CD4-positive, CD25-positive, alpha-beta regulatory T cell (primary cell): ENCODE data around the gene ACSF2. TPM values are rescaled to one million over a fixed set of nuclear protein-coding genes. Genes with fewer than 3 reads are reported as not detected.
"Not testable (repeated sequence)": the region's sequence is repeated elsewhere in the genome, so short reads cannot be mapped to it uniquely, and the experiment has no call there.

Experiments used
- ATAC-seq, 2 donors: fragments of 150-1000 bp; cut with Tn5 transposase; one replicate each; pipeline ENCODE4 v1.10.0; 2021; ENCODE audit warnings: low read depth in 2 of 2, moderate number of reproducible peaks in 2 of 2, moderate library complexity in 1 of 2
- DNase-seq, 3 donors: peaks; one replicate each; pipeline versions ENCODE4 v3.0.0 to v3.0.0-alpha.2; 2012 to 2022; ENCODE audit warnings: mixed read lengths in 1 of 3
- H3K27ac ChIP-seq: one replicate; pipeline ENCODE4 v1.7.0; 2013; ENCODE audit warnings: mild to moderate bottlenecking, low read length; ENCODE audit not compliant: insufficient read depth, poor library complexity, severe bottlenecking
- H3K27me3 ChIP-seq: one replicate; pipeline ENCODE4 v1.7.0; 2013; ENCODE audit warnings: low read length; ENCODE audit not compliant: control insufficient read depth, insufficient read depth
- H3K36me3 ChIP-seq: one replicate; pipeline ENCODE4 v1.7.0; 2013; ENCODE audit warnings: mild to moderate bottlenecking, low read length, moderate library complexity; ENCODE audit not compliant: control insufficient read depth, insufficient read depth
- H3K4me1 ChIP-seq: 2 replicates; pipeline ENCODE4 v1.7.0; 2013; ENCODE audit warnings: mild to moderate bottlenecking, low read length; ENCODE audit not compliant: insufficient read depth, control insufficient read depth, poor library complexity, severe bottlenecking
- H3K4me3 ChIP-seq: one replicate; pipeline ENCODE4 v1.7.0; 2013; ENCODE audit warnings: low read depth, mild to moderate bottlenecking, low read length, moderate library complexity
- H3K9me3 ChIP-seq, 2 experiments: 1 replicate in 1 of 2; 2 replicates in 1 of 2; pipeline ENCODE4 v1.7.0; 2013; ENCODE audit warnings: low read length in 2 of 2, mild to moderate bottlenecking in 1 of 2, moderate library complexity in 1 of 2; ENCODE audit not compliant: control insufficient read depth in 2 of 2
- H3K27ac Mint-ChIP-seq, 3 donors: one replicate each; pipeline ENCODE4 v1.8.0; 2020 to 2022; ENCODE audit warnings: mild to moderate bottlenecking in 3 of 3, mixed read lengths in 3 of 3, moderate library complexity in 2 of 3
- H3K27me3 Mint-ChIP-seq: one replicate; pipeline ENCODE4 v1.8.0; 2022; ENCODE audit warnings: mild to moderate bottlenecking, mixed read lengths
- H3K36me3 Mint-ChIP-seq: one replicate; pipeline ENCODE4 v1.8.0; 2020; ENCODE audit warnings: mixed read lengths
- H3K4me1 Mint-ChIP-seq, 4 donors: one replicate each; pipeline ENCODE4 v1.8.0; 2020 to 2022; ENCODE audit warnings: mixed read lengths in 4 of 4, mild to moderate bottlenecking in 1 of 4
- H3K4me3 Mint-ChIP-seq, 4 donors: one replicate each; pipeline ENCODE4 v1.8.0; 2020 to 2022; ENCODE audit warnings: mild to moderate bottlenecking in 4 of 4, mixed read lengths in 4 of 4, moderate library complexity in 3 of 4
- H3K9me3 Mint-ChIP-seq, 7 donors: one replicate each; pipeline ENCODE4 v1.8.0; 2020 to 2022; ENCODE audit warnings: mixed read lengths in 7 of 7, mild to moderate bottlenecking in 3 of 7, moderate library complexity in 2 of 7
- polyA plus RNA-seq, 4 donors: library from polyadenylated mRNA; unstranded; fragments of 300-500 nt; fragmentation: Illumina TruSeq; gene quantifications; one replicate each; pipeline ENCODE4 v1.2.3, GENCODE V29; 2021
- total RNA-seq: library from RNA; stranded (reverse); gene quantifications from one replicate; pipeline ENCODE4 v1.2.3, GENCODE V29; 2022

ACSF2 gene
- total and polyA plus RNA-seq, 5 donors from 2014 or later, result 2.7 to 22.2 (median 4.0) TPM

DNA sequence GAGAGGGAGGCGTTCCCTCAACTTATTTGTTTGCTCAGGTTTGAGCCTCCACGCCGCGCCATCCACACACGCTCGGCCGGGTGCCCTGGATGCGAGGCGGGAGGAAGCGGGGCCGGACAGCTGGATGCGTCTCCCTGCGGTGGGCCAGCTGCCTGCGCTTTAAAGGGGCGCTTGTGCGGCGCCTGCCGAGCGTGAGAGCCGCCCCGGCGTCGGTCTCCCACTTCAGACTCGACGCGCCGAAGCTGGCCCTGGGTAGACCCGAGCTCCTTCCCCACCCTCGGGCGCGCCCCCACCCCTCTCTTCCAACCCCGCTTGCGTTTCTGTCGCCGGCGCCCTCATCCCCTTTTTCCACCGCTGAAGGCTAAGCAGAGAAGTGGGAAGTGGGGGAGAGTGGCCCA is 43.2 kb downstream of the ACSF2 start:
- Histone ChIP-seq H3K9me3 (no peaks in the 10 kb centered on the region), H3K36me3 (no peaks in the 10 kb centered on the region), H3K27ac (no peak overlapping the region), H3K4me3 (no peak overlapping the region), H3K4me1 (peaks cover 14% of the 10 kb centered on the region), H3K27me3 (no peaks in the 10 kb centered on the region)
- H3K4me3 Mint-ChIP-seq, result no peak overlapping the region
- peaks cover 12% of the 10 kb centered on the region for H3K27me3 Mint-ChIP-seq
- ATAC-seq (no peak), DNase-seq (no peak)
- H3K36me3 Mint-ChIP-seq, result peaks cover 20% of the 10 kb centered on the region
- H3K4me1 Mint-ChIP-seq, result peaks cover 0 to 22% (median 2%) of the 10 kb centered on the region in 4 donors
- no peak overlapping the region for H3K27ac Mint-ChIP-seq
- H3K9me3 Mint-ChIP-seq, result peaks cover 0 to 4% (median 0%) of the 10 kb centered on the region in 7 donors

DNA sequence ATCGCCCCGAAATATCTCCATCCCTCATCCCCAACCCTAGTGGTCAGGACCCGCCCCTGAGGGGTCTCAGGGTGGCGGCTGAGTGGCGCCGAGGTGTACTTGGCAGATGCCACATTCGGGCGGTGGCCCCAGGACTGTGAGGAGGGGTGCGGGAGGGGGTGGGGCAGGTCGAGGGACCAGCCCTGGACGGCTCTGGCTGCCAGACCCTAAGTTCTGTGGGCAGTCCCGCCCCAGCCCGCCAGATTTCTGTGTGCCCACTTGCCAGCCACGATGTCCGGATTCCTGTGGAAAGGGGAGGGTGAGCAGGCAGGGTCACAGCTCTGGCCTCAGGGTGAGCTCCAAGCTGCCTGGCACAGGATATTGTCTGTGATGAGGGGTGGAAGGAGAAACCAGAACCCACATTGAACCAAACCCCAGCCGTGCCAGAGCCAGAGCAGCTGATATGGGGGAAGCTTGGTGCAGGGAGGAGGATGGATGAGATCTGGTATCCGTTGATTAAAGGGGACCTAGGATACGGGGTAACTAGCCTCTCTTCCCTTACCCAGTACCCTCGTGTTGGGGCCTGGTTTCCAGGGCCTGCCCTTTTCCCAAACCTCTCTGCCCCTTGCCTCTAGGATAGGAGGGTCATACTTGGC is 43.8 kb downstream of the ACSF2 start:
- Histone ChIP-seq H3K36me3 (no peaks in the 10 kb centered on the region), H3K4me3 (no peak overlapping the region), H3K9me3 (no peaks in the 10 kb centered on the region), H3K4me1 (peaks cover 14% of the 10 kb centered on the region), H3K27me3 (no peaks in the 10 kb centered on the region), H3K27ac (no peak overlapping the region)
- no peak for ATAC-seq
- Mint-ChIP-seq H3K4me1 (peaks cover 0 to 22% (median 2%) of the 10 kb centered on the region in 4 donors), H3K36me3 (peaks cover 26% of the 10 kb centered on the region), H3K27ac (no peak overlapping the region), H3K4me3 (no peak overlapping the region), H3K9me3 (peaks cover 0 to 3% (median 0%) of the 10 kb centered on the region in 7 donors), H3K27me3 (peaks cover 12% of the 10 kb centered on the region)
- no peak for DNase-seq

DNA sequence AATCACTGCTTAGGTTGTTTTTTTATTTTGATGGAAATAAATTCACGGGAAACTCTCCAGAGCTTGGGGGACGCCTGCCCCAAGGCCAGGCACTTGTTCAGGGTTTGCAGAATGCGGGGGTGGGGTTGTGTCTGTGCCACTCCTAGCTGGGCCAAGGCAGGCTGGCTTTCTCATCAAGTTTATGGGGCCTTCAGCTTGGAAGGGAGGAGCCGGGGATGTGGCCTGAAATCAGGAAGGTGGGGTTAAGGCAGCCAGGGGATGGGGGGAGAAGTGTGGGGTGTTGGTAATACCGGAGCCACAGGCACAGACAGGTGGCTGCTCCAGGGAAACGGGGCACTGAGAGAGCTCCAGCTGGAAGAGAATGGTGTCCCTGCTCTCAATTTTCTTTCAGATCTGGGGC is 44.4 kb downstream of the ACSF2 start:
- H3K36me3 ChIP-seq, result no peaks in the 10 kb centered on the region
- H3K27me3 Mint-ChIP-seq, result peaks cover 12% of the 10 kb centered on the region
- H3K4me1 ChIP-seq, result peaks cover 14% of the 10 kb centered on the region
- no peaks in the 10 kb centered on the region for H3K9me3 ChIP-seq
- no peak overlapping the region for H3K27ac ChIP-seq
- H3K4me1 Mint-ChIP-seq, result peaks cover 0 to 22% (median 0%) of the 10 kb centered on the region in 4 donors
- H3K27me3 ChIP-seq, result no peaks in the 10 kb centered on the region
- no peak for ATAC-seq
- H3K36me3 Mint-ChIP-seq, result peaks cover 26% of the 10 kb centered on the region
- peaks cover 0 to 2% (median 0%) of the 10 kb centered on the region in 7 donors for H3K9me3 Mint-ChIP-seq
- no peak for DNase-seq
- no peak overlapping the region for H3K4me3 ChIP-seq
- no peak overlapping the region for H3K4me3 Mint-ChIP-seq
- H3K27ac Mint-ChIP-seq, result no peak overlapping the region

DNA sequence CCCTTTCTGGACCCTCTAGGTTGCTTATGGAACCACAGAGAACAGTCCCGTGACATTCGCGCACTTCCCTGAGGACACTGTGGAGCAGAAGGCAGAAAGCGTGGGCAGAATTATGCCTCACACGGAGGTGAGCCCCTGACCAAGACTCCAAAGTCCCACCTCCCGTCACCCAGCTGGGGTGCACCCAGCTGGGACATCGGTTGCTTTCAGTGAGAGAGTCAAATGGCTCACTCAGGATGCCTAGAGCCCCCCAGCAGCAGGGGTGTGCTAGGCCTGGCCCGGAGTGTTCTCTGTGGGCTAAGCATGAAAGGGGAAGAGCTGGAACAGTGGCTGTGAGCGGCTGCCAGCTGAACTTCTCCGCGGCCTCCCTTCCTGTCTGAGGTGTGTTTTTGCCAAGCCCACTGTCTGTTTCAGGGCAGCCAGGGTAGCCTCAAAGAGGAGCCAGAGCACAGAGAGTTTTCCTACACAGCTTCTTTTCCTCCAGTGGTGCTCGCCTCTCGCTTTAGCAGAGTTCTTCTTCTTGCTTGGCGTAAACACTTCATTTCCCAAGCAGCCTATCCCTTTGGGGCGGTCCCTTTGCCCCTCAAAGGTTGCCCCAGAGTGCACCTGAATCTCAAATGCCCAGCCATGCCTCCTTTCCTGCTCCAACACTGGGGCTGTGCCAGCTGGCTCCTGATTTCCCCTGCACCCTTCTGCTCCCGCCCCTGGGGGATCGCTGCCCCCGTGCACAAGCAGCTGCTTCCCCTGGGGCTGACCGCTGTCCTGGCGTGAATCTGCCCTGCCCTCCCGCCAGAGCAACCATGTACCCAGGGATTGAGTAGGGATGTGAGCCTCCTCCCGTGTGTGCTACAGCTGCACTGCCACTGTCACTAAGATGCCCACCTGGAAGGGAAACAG is 45.2 kb downstream of the ACSF2 start:
- no peak for ATAC-seq
- H3K4me1 Mint-ChIP-seq, result peaks cover 0 to 17% (median 0%) of the 10 kb centered on the region in 4 donors

GRCh38 chr17:50472286-50472685 is 46.3 kb downstream of the ACSF2 start:
- peaks cover 26% of the 10 kb centered on the region for H3K36me3 Mint-ChIP-seq
- DNase-seq, result no peak
- no peak overlapping the region for H3K4me3 ChIP-seq
- H3K4me3 Mint-ChIP-seq, result peak overlapping the region in 1 of 4 donors; percentile 55
- H3K27me3 Mint-ChIP-seq, result peaks cover 19% of the 10 kb centered on the region
- no peaks in the 10 kb centered on the region for H3K9me3 ChIP-seq
- H3K9me3 Mint-ChIP-seq, result peaks cover 0 to 2% (median 0%) of the 10 kb centered on the region in 7 donors
- H3K27ac ChIP-seq, result no peak overlapping the region
- no peaks in the 10 kb centered on the region for H3K36me3 ChIP-seq
- no peaks in the 10 kb centered on the region for H3K27me3 ChIP-seq
- no peak for ATAC-seq
- peaks cover 0 to 15% (median 0%) of the 10 kb centered on the region in 4 donors for H3K4me1 Mint-ChIP-seq
- H3K4me1 ChIP-seq, result peaks cover 14% of the 10 kb centered on the region
- peak overlapping the region in 1 of 3 donors; percentile 32 for H3K27ac Mint-ChIP-seq

More for the DNA sequence above, 45.2 kb downstream of the ACSF2 start:
- Mint-ChIP-seq H3K36me3 (peaks cover 26% of the 10 kb centered on the region), H3K4me3 (no peak overlapping the region), H3K27ac (no peak overlapping the region), H3K9me3 (peaks cover 0 to 2% (median 0%) of the 10 kb centered on the region in 7 donors), H3K27me3 (peaks cover 13% of the 10 kb centered on the region)
- DNase-seq, result no peak
- Histone ChIP-seq H3K4me3 (no peak overlapping the region), H3K9me3 (no peaks in the 10 kb centered on the region), H3K36me3 (no peaks in the 10 kb centered on the region), H3K27me3 (no peaks in the 10 kb centered on the region), H3K4me1 (peaks cover 14% of the 10 kb centered on the region), H3K27ac (no peak overlapping the region)

DNA sequence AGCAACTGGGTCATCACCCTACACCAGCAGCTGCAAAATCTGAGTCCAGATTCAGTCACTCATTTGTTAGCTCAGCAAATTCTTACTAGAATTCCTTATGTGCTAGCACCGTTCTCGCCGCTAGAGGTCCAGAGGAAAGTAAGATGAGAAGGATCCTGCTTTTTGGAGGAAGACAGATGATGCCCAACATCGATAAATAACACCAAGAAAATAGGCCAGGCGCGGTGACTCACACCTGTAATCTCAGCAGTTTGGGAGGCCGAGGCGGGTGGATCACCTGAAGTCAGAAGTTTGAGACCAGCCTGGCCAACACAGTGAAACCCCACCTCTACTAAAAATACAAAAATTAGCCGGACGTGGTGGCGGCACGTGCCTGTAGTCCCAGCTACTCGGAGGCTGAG is 46.7 kb downstream of the ACSF2 start:
- H3K4me1 Mint-ChIP-seq, result peaks cover 0 to 11% (median 0%) of the 10 kb centered on the region in 4 donors
- not testable (repeated sequence) for H3K27me3 ChIP-seq, H3K4me3 ChIP-seq, DNase-seq, H3K36me3 ChIP-seq, H3K9me3 Mint-ChIP-seq, ATAC-seq, H3K9me3 ChIP-seq, H3K4me3 Mint-ChIP-seq, H3K27ac ChIP-seq
- peaks cover 26% of the 10 kb centered on the region for H3K36me3 Mint-ChIP-seq
- H3K4me1 ChIP-seq, result peaks cover 14% of the 10 kb centered on the region
- H3K27me3 Mint-ChIP-seq, result peaks cover 15% of the 10 kb centered on the region
- peak overlapping the region in 1 of 3 donors; percentile 32 for H3K27ac Mint-ChIP-seq

- Mint-ChIP-seq H3K9me3 (peaks cover 0 to 2% (median 0%) of the 10 kb centered on the region in 7 donors), H3K4me3 (peak overlapping the region in 1 of 4 donors; percentile 44), H3K27ac (no peak overlapping the region), H3K27me3 (peaks cover 13% of the 10 kb centered on the region), H3K36me3 (peaks cover 26% of the 10 kb centered on the region), H3K4me1 (peaks cover 0 to 12% (median 5%) of the 10 kb centered on the region in 4 donors)
- H3K27me3 ChIP-seq, result no peaks in the 10 kb centered on the region
- H3K36me3 ChIP-seq, result no peaks in the 10 kb centered on the region
- H3K4me3 ChIP-seq, result no peak overlapping the region
- H3K9me3 ChIP-seq, result no peaks in the 10 kb centered on the region
- DNase-seq (no peak), ATAC-seq (no peak)
- no peak overlapping the region for H3K27ac ChIP-seq
- H3K4me1 ChIP-seq, result peaks cover 13% of the 10 kb centered on the region
These were observed 47.9 kb downstream of the ACSF2 start for GRCh38 chr17:50473901-50474300.
